ENCODE data around the gene FCN2. TPM values are rescaled to one million over a fixed set of nuclear protein-coding genes. Genes with fewer than 3 reads are reported as not detected.

Gene FCN2
- total and polyA plus RNA-seq, 2 of the 13 experiments (the other 11 are each of a cell fraction or from before 2014, with no cell fraction given) = not detected

DNA sequence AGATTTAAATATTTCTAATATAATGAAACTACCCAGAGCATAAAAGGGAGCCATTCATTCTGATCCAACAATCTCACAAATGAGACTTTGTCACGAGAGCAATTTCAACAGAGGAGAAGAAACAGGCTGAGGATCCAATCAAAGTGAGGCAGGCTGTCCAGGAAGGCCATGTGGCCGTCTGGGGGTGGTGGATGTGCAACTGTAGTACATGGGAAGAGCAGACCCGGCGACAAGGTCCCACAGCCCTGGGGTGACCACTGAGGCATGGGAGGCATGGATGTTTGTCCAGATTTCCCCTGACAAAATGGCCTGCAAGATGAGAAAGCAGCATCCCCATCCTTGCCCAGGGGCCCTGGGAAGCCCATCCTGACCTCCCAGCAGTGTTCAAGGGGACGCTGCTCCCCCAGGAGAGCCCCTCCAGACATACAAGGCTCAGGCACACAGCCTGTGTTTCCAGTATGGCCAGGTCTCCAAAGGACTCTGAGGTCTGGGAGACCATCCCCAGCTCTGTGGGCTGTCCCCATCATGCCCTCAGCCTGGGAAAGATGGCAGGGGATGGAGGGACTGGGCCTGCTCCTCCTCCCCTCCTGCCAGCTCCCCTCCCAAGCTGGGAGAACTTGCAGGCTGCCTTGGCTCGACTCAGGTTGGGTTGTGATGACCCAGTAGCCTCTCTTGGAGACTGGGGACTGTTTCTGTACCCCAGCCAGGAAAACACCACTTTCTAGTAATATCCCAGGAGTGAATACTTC is 27.5 kb upstream of the FCN2 start (continued):
- TF ChIP-seq, protein P1, sequence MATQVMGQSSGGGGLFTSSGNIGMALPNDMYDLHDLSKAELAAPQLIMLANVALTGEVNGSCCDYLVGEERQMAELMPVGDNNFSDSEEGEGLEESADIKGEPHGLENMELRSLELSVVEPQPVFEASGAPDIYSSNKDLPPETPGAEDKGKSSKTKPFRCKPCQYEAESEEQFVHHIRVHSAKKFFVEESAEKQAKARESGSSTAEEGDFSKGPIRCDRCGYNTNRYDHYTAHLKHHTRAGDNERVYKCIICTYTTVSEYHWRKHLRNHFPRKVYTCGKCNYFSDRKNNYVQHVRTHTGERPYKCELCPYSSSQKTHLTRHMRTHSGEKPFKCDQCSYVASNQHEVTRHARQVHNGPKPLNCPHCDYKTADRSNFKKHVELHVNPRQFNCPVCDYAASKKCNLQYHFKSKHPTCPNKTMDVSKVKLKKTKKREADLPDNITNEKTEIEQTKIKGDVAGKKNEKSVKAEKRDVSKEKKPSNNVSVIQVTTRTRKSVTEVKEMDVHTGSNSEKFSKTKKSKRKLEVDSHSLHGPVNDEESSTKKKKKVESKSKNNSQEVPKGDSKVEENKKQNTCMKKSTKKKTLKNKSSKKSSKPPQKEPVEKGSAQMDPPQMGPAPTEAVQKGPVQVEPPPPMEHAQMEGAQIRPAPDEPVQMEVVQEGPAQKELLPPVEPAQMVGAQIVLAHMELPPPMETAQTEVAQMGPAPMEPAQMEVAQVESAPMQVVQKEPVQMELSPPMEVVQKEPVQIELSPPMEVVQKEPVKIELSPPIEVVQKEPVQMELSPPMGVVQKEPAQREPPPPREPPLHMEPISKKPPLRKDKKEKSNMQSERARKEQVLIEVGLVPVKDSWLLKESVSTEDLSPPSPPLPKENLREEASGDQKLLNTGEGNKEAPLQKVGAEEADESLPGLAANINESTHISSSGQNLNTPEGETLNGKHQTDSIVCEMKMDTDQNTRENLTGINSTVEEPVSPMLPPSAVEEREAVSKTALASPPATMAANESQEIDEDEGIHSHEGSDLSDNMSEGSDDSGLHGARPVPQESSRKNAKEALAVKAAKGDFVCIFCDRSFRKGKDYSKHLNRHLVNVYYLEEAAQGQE (IDR thresholded peaks at IDR 0.05; ENCODE audit: borderline replicate concordance in 1 of 2, low read depth in 1 of 2, low read length in 2 of 2) = no peak
- TF ChIP-seq, protein P2, sequence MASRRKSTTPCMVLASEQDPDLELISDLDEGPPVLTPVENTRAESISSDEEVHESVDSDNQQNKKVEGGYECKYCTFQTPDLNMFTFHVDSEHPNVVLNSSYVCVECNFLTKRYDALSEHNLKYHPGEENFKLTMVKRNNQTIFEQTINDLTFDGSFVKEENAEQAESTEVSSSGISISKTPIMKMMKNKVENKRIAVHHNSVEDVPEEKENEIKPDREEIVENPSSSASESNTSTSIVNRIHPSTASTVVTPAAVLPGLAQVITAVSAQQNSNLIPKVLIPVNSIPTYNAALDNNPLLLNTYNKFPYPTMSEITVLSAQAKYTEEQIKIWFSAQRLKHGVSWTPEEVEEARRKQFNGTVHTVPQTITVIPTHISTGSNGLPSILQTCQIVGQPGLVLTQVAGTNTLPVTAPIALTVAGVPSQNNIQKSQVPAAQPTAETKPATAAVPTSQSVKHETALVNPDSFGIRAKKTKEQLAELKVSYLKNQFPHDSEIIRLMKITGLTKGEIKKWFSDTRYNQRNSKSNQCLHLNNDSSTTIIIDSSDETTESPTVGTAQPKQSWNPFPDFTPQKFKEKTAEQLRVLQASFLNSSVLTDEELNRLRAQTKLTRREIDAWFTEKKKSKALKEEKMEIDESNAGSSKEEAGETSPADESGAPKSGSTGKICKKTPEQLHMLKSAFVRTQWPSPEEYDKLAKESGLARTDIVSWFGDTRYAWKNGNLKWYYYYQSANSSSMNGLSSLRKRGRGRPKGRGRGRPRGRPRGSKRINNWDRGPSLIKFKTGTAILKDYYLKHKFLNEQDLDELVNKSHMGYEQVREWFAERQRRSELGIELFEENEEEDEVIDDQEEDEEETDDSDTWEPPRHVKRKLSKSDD (CRISPR knock-in tag; IDR thresholded peaks at IDR 0.05; ENCODE audit: low read depth) = no peak
- TF ChIP-seq, protein P3, sequence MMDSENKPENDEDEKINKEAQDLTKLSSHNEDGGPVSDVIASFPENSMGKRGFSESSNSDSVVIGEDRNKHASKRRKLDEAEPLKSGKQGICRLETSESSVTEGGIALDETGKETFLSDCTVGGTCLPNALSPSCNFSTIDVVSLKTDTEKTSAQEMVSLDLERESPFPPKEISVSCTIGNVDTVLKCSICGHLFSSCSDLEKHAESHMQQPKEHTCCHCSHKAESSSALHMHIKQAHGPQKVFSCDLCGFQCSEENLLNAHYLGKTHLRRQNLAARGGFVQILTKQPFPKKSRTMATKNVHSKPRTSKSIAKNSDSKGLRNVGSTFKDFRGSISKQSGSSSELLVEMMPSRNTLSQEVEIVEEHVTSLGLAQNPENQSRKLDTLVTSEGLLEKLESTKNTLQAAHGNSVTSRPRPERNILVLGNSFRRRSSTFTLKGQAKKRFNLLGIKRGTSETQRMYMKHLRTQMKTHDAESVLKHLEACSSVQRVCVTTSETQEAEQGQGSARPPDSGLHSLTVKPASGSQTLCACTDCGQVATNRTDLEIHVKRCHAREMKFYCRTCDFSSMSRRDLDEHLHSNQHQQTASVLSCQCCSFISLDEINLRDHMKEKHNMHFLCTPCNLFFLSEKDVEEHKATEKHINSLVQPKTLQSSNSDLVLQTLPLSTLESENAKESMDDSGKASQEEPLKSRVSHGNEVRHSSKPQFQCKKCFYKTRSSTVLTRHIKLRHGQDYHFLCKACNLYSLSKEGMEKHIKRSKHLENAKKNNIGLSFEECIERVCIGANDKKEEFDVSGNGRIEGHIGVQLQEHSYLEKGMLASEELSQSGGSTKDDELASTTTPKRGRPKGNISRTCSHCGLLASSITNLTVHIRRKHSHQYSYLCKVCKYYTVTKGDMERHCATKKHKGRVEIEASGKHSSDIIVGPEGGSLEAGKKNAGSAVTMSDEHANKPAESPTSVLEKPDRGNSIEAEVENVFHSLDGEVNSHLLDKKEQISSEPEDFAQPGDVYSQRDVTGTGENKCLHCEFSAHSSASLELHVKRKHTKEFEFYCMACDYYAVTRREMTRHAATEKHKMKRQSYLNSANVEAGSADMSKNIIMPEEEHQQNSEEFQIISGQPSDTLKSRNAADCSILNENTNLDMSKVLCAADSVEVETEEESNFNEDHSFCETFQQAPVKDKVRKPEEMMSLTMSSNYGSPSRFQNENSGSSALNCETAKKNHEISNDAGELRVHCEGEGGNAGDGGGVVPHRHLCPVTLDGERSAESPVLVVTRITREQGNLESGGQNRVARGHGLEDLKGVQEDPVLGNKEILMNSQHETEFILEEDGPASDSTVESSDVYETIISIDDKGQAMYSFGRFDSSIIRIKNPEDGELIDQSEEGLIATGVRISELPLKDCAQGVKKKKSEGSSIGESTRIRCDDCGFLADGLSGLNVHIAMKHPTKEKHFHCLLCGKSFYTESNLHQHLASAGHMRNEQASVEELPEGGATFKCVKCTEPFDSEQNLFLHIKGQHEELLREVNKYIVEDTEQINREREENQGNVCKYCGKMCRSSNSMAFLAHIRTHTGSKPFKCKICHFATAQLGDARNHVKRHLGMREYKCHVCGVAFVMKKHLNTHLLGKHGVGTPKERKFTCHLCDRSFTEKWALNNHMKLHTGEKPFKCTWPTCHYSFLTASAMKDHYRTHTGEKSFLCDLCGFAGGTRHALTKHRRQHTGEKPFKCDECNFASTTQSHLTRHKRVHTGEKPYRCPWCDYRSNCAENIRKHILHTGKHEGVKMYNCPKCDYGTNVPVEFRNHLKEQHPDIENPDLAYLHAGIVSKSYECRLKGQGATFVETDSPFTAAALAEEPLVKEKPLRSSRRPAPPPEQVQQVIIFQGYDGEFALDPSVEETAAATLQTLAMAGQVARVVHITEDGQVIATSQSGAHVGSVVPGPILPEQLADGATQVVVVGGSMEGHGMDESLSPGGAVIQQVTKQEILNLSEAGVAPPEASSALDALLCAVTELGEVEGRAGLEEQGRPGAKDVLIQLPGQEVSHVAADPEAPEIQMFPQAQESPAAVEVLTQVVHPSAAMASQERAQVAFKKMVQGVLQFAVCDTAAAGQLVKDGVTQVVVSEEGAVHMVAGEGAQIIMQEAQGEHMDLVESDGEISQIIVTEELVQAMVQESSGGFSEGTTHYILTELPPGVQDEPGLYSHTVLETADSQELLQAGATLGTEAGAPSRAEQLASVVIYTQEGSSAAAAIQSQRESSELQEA (CRISPR knock-in tag; IDR thresholded peaks at IDR 0.05; ENCODE audit: not compliant biosample characterization) = no peak
- TF ChIP-seq ASH2L (IDR thresholded peaks at IDR 0.05; ENCODE audit: insufficient read length, low read depth, low read length) (no peak), ZNF891 (CRISPR knock-in tag; IDR thresholded peaks at IDR 0.05) (no peak), RNF2 (conservative IDR thresholded peaks at IDR 0.05; ENCODE audit: low read depth) (no peak)

All from HepG2 (cell line).